PC-3 (cell line): ENCODE results near the gene MORN5. TPM values are rescaled to one million over a fixed set of nuclear protein-coding genes. Genes with fewer than 3 reads are reported as not detected.

Experiments
- ATAC-seq: fragments of 200-7000 bp; cut with Tn5 transposase; 2 replicates; pipeline ENCODE4 v1.9.1; 2020; ENCODE audit warnings: mild to moderate bottlenecking, moderate library complexity
- BruUV-seq: library from RNA; stranded (reverse); fragments of 400-500 nt; replicated peaks from 2 replicates; lab custom pipeline; 2021; lab: Mats Ljungman, UMichigan
- CTCF ChIA-PET: fragments of 300-600 bp; sonication (Branson Sonifier 250); formaldehyde crosslinking; loops from one replicate; lab custom pipeline; 2022; ENCODE audit warnings: antibody characterized with exemption; lab: Charles Lee
- POLR2A ChIA-PET: fragments of 300-600 bp; sonication (Branson Sonifier 250); formaldehyde crosslinking; loops from one replicate; lab custom pipeline; 2022; ENCODE audit warnings: antibody characterized with exemption; ENCODE audit not compliant: unreplicated experiment; lab: Charles Lee
- DNase-seq: peaks from one replicate; pipeline ENCODE4 v3.0.0-alpha.2; 2015
- H2AFZ ChIP-seq: fragments of 300-600 bp; sonication (generic); 2 replicates; pipeline ENCODE4 v1.6.0; 2016; ENCODE audit warnings: antibody characterized with exemption, low read length
- H3F3A ChIP-seq: fragments of 300-600 bp; sonication (generic); one replicate; pipeline ENCODE4 v1.6.0; 2017; ENCODE audit warnings: antibody characterized with exemption, low read length, control low read depth, mild to moderate bottlenecking; ENCODE audit not compliant: unreplicated experiment
- H3K27ac ChIP-seq: fragments of 300-600 bp; sonication (generic); 2 replicates; pipeline ENCODE4 v1.5.1; 2016; ENCODE audit warnings: mild to moderate bottlenecking, low read length
- H3K27me3 ChIP-seq: fragments of 300-600 bp; sonication (generic); 2 replicates; pipeline ENCODE4 v1.6.1; 2016; ENCODE audit warnings: low read length, mixed read lengths
- H3K36me3 ChIP-seq: fragments of 300-600 bp; sonication (generic); 2 replicates; pipeline ENCODE4 v1.6.1; 2016; ENCODE audit warnings: low read depth, mixed run types, low read length, mixed read lengths
- H3K4me1 ChIP-seq: fragments of 300-600 bp; sonication (generic); 2 replicates; pipeline ENCODE4 v1.5.1; 2016; ENCODE audit warnings: low read length; ENCODE audit not compliant: insufficient read depth
- H3K4me2 ChIP-seq: fragments of 300-600 bp; sonication (generic); 2 replicates; pipeline ENCODE4 v1.6.0; 2016; ENCODE audit warnings: low read length
- H3K4me3 ChIP-seq: fragments of 300-600 bp; sonication (generic); 2 replicates; pipeline ENCODE4 v1.5.1; 2016; ENCODE audit warnings: mild to moderate bottlenecking, low read length, mixed read lengths
- H3K79me2 ChIP-seq: fragments of 300-600 bp; sonication (generic); 2 replicates; pipeline ENCODE4 v1.6.1; 2017; ENCODE audit warnings: low read length, mixed read lengths
- H3K9ac ChIP-seq: fragments of 300-600 bp; sonication (generic); 2 replicates; pipeline ENCODE4 v1.6.0; 2016; ENCODE audit warnings: mild to moderate bottlenecking, low read length
- H3K9me2 ChIP-seq: fragments of 300-600 bp; sonication (generic); replicated peaks from 2 replicates; pipeline ENCODE4 v1.6.1; 2016; ENCODE audit warnings: mixed run types, low read length, mixed read lengths
- H3K9me3 ChIP-seq: fragments of 300-600 bp; sonication (generic); 2 replicates; pipeline ENCODE4 v1.6.1; 2016; ENCODE audit warnings: low read length, mixed read lengths
- H4K20me1 ChIP-seq: fragments of 300-600 bp; sonication (generic); 2 replicates; pipeline ENCODE4 v1.6.1; 2016; ENCODE audit warnings: low read length, mixed read lengths
- EZH2 ChIP-seq: fragments of 300-600 bp; sonication (generic); IDR thresholded peaks from one replicate; pipeline ENCODE4 v1.6.1; 2017; ENCODE audit warnings: antibody characterized with exemption, mild to moderate bottlenecking, low read length; ENCODE audit not compliant: unreplicated experiment
- EZH2phosphoT487 ChIP-seq: fragments of 300-600 bp; sonication (generic); IDR thresholded peaks from 2 replicates; pipeline ENCODE4 v1.6.1; 2018; ENCODE audit warnings: mild to moderate bottlenecking, antibody characterized with exemption, low read length, borderline replicate concordance
- intact Hi-C: fragments of 100-400 bp; cut with micrococcal nuclease; formaldehyde crosslinking; loops from 2 replicates; pipeline ENCODE4 v1.9.0; 2023
- total RNA-seq: library from RNA; depleted of rRNA; stranded (reverse); fragments of >200 nt; gene quantifications from 2 replicates; pipeline ENCODE4 v1.2.3, GENCODE V29; 2014
- TF ChIP-seq, protein P1 (sequence below): fragments of 300-600 bp; sonication (generic); conservative IDR thresholded peaks from 2 replicates; pipeline ENCODE4 v1.5.1; 2017; ENCODE audit warnings: antibody characterized with exemption, low read depth, mild to moderate bottlenecking, low read length

The MORN5 gene
- total RNA-seq, 1 experiment from 2014 or later, result not detected

DNA sequence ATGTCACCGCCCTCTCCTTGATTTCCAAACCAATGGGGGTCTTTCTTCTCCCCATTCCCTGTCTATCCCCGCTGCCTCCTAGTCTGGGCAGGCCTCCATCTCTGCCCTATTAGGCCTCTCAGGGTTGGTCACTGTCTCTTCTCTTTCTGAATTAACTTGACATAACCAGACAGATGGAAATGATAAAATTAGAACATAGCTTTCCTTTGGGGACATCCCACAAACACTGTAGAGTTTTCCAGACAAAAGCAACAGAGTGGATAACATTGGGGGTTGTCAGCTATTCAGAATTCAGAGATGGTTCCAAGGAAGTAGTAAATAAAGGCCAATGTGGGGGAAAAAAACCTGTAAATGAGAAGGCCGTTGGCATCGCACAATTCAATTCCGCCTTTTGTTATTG lies 44.3 kb downstream of the MORN5 start:
- no peak overlapping the region for H3K4me3 ChIP-seq
- no peak overlapping the region for H2AFZ ChIP-seq
- BruUV-seq, result no TSS peak
- H3K36me3 ChIP-seq, result no peaks in the 10 kb centered on the region
- ChIA-PET CTCF (no interaction called here), POLR2A (no interaction called here)
- H3K79me2 ChIP-seq, result no peaks in the 10 kb centered on the region
- no peaks in the 10 kb centered on the region for H4K20me1 ChIP-seq
- TF ChIP-seq, protein P1, sequence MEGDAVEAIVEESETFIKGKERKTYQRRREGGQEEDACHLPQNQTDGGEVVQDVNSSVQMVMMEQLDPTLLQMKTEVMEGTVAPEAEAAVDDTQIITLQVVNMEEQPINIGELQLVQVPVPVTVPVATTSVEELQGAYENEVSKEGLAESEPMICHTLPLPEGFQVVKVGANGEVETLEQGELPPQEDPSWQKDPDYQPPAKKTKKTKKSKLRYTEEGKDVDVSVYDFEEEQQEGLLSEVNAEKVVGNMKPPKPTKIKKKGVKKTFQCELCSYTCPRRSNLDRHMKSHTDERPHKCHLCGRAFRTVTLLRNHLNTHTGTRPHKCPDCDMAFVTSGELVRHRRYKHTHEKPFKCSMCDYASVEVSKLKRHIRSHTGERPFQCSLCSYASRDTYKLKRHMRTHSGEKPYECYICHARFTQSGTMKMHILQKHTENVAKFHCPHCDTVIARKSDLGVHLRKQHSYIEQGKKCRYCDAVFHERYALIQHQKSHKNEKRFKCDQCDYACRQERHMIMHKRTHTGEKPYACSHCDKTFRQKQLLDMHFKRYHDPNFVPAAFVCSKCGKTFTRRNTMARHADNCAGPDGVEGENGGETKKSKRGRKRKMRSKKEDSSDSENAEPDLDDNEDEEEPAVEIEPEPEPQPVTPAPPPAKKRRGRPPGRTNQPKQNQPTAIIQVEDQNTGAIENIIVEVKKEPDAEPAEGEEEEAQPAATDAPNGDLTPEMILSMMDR, result no peak
- TF ChIP-seq EZH2, result no peak
- TF ChIP-seq EZH2phosphoT487, result no peak
- H3K27ac ChIP-seq, result no peak overlapping the region
- intact Hi-C loops, result no loop called here
- no peak overlapping the region for H3K4me2 ChIP-seq
- H3K9me3 ChIP-seq, result no peaks in the 10 kb centered on the region
- H3K27me3 ChIP-seq, result no peaks in the 10 kb centered on the region
- no peak for ATAC-seq
- H3F3A ChIP-seq, result no peaks in the 10 kb centered on the region
- H3K4me1 ChIP-seq, result no peaks in the 10 kb centered on the region
- no peak for DNase-seq
- no peaks in the 10 kb centered on the region for H3K9me2 ChIP-seq
- no peak overlapping the region for H3K9ac ChIP-seq

DNA sequence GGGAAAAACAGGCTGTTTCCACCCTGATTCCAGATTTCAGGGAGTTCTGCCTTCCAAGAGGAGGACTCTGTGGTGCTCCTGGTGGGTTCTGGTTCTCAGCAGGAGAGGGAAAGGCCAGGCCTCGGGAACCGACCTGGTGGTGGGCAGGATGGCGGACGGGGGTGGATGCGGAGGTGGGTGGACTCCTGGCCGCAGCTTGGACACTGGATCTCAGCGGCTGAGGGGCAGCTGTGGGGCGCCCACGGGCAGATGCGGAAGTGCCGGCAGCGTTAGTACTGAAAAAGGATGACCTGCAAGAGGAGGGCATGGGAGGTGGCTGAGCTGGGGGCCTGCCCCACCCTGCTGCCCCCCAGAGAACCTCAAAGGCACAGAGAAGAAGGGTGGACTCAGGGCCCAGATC lies 44.8 kb downstream of the MORN5 start:
- no peak overlapping the region for H2AFZ ChIP-seq
- H3F3A ChIP-seq, result no peaks in the 10 kb centered on the region
- no peak overlapping the region for H3K4me3 ChIP-seq
- intact Hi-C loops, result no loop called here
- ATAC-seq (no peak), DNase-seq (no peak)
- H3K9ac ChIP-seq, result no peak overlapping the region
- POLR2A ChIA-PET, result no interaction called here
- no peaks in the 10 kb centered on the region for H3K79me2 ChIP-seq
- no peaks in the 10 kb centered on the region for H3K9me2 ChIP-seq
- BruUV-seq, result no TSS peak
- no peaks in the 10 kb centered on the region for H3K36me3 ChIP-seq
- H3K27me3 ChIP-seq, result no peaks in the 10 kb centered on the region
- no peak overlapping the region for H3K27ac ChIP-seq
- CTCF ChIA-PET, result no interaction called here
- H3K9me3 ChIP-seq, result no peaks in the 10 kb centered on the region
- H3K4me1 ChIP-seq, result no peaks in the 10 kb centered on the region
- TF ChIP-seq EZH2 (no peak), EZH2phosphoT487 (no peak)
- no peaks in the 10 kb centered on the region for H4K20me1 ChIP-seq
- no peak overlapping the region for H3K4me2 ChIP-seq

DNA sequence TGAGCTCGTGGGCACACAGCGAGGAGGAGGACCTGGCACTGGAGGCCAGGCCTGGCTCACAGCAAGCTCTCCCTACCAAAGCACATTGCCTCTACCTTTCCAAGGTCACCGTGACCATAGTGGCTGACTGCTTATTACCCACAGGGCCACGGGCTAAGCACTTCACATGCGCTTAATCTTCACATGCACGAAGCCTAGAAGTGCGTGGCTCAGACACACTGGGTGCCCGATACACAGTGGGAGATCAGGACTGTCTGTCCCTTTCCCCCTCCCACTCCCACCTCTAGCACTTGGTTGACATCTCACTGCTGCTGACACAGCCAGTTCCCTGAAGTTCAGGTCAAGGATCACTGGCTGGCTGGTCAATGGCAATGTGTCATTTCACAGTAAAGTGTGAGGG lies 45.5 kb downstream of the MORN5 start:
- Histone ChIP-seq H3K9me3 (no peaks in the 10 kb centered on the region), H3K79me2 (no peaks in the 10 kb centered on the region), H3K27ac (no peak overlapping the region), H3K4me3 (no peak overlapping the region), H4K20me1 (no peaks in the 10 kb centered on the region), H2AFZ (no peak overlapping the region), H3K9ac (no peak overlapping the region), H3F3A (no peaks in the 10 kb centered on the region), H3K4me1 (no peaks in the 10 kb centered on the region), H3K4me2 (no peak overlapping the region), H3K27me3 (no peaks in the 10 kb centered on the region), H3K9me2 (no peaks in the 10 kb centered on the region), H3K36me3 (no peaks in the 10 kb centered on the region)
- ATAC-seq (no peak), DNase-seq (no peak)
- TF ChIP-seq, protein P1, result no peak
- TF ChIP-seq EZH2phosphoT487, result no peak
- TF ChIP-seq EZH2, result no peak
- CTCF ChIA-PET, result no interaction called here
- POLR2A ChIA-PET, result no interaction called here
- BruUV-seq, result no TSS peak
- intact Hi-C loops, result no loop called here
